ENCODE data around the gene TUT7. TPM values are rescaled to one million over a fixed set of nuclear protein-coding genes. Genes with fewer than 3 reads are reported as not detected.
"Not testable (repeated sequence)": the region's sequence is repeated elsewhere in the genome, so short reads cannot be mapped to it uniquely, and the experiment has no call there.

TUT7 gene
- total RNA-seq, 1 donor from 2014 or later: 37.7 TPM

- ATAC-seq (no peak), DNase-seq (no peak)
- H3K4me1 ChIP-seq: no peaks in the 10 kb centered on the region
- peaks cover 100% of the 10 kb centered on the region for H3K36me3 ChIP-seq
- TF ChIP-seq, protein P1, sequence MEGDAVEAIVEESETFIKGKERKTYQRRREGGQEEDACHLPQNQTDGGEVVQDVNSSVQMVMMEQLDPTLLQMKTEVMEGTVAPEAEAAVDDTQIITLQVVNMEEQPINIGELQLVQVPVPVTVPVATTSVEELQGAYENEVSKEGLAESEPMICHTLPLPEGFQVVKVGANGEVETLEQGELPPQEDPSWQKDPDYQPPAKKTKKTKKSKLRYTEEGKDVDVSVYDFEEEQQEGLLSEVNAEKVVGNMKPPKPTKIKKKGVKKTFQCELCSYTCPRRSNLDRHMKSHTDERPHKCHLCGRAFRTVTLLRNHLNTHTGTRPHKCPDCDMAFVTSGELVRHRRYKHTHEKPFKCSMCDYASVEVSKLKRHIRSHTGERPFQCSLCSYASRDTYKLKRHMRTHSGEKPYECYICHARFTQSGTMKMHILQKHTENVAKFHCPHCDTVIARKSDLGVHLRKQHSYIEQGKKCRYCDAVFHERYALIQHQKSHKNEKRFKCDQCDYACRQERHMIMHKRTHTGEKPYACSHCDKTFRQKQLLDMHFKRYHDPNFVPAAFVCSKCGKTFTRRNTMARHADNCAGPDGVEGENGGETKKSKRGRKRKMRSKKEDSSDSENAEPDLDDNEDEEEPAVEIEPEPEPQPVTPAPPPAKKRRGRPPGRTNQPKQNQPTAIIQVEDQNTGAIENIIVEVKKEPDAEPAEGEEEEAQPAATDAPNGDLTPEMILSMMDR (IDR thresholded peaks at IDR 0.05): no peak
- H3K27ac ChIP-seq: no peak overlapping the region
- intact Hi-C loops (cut with DNase I): no loop called here
- H3K4me3 ChIP-seq: no peak overlapping the region
- no peaks in the 10 kb centered on the region for H3K27me3 ChIP-seq (ENCODE audit: low read depth)
- H3K9me3 ChIP-seq: no peaks in the 10 kb centered on the region
Observed at GRCh38 chr9:86300701-86301100, 53.5 kb downstream of the TUT7 start.

DNA sequence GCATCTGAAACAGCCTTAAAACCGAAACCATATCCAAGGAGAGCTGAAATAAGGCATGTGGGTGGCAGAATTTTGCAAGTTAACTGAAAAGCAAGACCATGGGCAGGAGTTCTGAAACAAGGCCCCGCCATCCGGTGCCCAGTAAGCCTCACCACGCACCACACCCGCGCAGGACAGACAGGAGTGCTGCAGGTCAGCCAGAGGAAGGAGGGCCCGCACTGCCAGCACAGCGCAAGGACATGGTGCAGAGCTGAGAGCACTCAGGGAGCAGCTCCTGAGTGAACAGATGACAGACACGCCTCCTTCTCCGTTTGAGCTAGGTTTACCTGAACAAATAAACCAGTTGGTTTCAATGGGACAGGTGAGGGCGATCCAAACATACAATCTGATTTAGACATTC is 55.3 kb downstream of the TUT7 start:
- no peak overlapping the region for H3K4me3 ChIP-seq
- intact Hi-C loops (cut with DNase I): no loop called here
- ATAC-seq: peak; percentile 48 to 70

GRCh38 chr9:86290341-86290740 is 63.9 kb downstream of the TUT7 start:
- H3K4me3 ChIP-seq; H3K27me3 ChIP-seq (ENCODE audit: low read depth); H3K4me1 ChIP-seq; H3K27ac ChIP-seq; intact Hi-C loops (cut with DNase I); DNase-seq; ATAC-seq; H3K9me3 ChIP-seq: not testable (repeated sequence)
- H3K36me3 ChIP-seq: peaks cover 31% of the 10 kb centered on the region

More for the DNA sequence above, 55.3 kb downstream of the TUT7 start:
- DNase-seq: peak; percentile 48
- Histone ChIP-seq H3K4me1 (no peaks in the 10 kb centered on the region), H3K27me3 (ENCODE audit: low read depth) (no peaks in the 10 kb centered on the region), H3K36me3 (peaks cover 89% of the 10 kb centered on the region), H3K9me3 (no peaks in the 10 kb centered on the region), H3K27ac (no peak overlapping the region)
- TF ChIP-seq, protein P1 (IDR thresholded peaks at IDR 0.05): no peak

GRCh38 chr9:86288499-86289198 is 65.6 kb downstream of the TUT7 start:
- H3K27ac ChIP-seq: no peak overlapping the region
- no peak for DNase-seq
- H3K36me3 ChIP-seq: peaks cover 27% of the 10 kb centered on the region
- H3K4me3 ChIP-seq: no peak overlapping the region
- TF ChIP-seq, protein P1 (IDR thresholded peaks at IDR 0.05): no peak
- no peaks in the 10 kb centered on the region for H3K9me3 ChIP-seq
- ATAC-seq: no peak
- intact Hi-C loops (cut with DNase I): no loop called here
- no peaks in the 10 kb centered on the region for H3K27me3 ChIP-seq (ENCODE audit: low read depth)
- no peaks in the 10 kb centered on the region for H3K4me1 ChIP-seq

DNA sequence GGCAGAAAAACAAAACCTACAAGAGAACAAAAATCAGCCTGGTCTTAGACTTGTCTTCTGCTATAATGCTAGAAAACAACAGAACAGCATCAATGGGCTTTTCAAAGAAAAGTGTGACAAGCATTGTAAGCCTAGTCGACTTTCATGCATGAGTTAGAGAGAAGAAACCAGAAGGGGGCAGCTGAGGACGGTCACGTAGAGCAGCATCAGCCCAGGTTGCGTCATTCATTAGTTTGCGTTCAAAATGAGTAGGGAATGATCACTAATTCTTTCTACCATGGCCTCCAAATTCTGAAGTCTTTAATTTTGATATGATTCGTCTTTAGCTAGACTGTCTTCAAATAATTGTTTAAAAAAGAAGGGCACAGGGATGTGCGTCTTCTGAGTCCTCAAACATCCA is 67.2 kb downstream of the TUT7 start:
- Histone ChIP-seq H3K27ac (no peak overlapping the region), H3K36me3 (peaks cover 27% of the 10 kb centered on the region), H3K4me1 (peaks cover 6% of the 10 kb centered on the region), H3K4me3 (no peak overlapping the region), H3K9me3 (no peaks in the 10 kb centered on the region), H3K27me3 (ENCODE audit: low read depth) (no peaks in the 10 kb centered on the region)
- TF ChIP-seq, protein P1 (IDR thresholded peaks at IDR 0.05): peak; percentile 24
- DNase-seq (no peak), ATAC-seq (no peak)
- intact Hi-C loops (cut with DNase I): no loop called here

DNA sequence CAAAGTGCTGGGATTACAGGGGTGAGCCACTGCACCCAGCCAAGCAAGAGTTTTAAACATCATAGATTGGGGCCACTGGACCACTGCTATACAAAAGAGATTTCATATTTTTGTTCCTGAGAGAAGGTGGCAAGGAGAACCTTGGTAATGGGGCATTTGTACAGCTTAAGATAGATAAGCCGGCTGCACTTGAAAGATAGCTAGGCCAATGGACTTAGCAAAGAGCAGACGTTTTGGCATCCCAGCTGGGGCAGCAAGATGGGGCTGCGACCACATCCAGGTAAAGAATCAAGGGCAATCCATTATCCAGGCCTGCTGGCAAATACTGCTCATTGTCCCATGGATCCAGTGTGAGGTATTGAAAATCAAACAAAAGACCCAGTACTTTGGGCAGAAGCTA is 67.9 kb downstream of the TUT7 start:
- Histone ChIP-seq H3K27me3 (ENCODE audit: low read depth) (no peaks in the 10 kb centered on the region), H3K4me3 (no peak overlapping the region), H3K36me3 (peaks cover 27% of the 10 kb centered on the region), H3K9me3 (no peaks in the 10 kb centered on the region), H3K4me1 (peaks cover 8% of the 10 kb centered on the region), H3K27ac (no peak overlapping the region)
- intact Hi-C loops (cut with DNase I): no loop called here
- no peak for ATAC-seq
- DNase-seq: no peak
- TF ChIP-seq, protein P1 (IDR thresholded peaks at IDR 0.05): no peak

All from lower lobe of right lung (tissue), 2 donors.